ENCODE measurements around the gene RGPD4.
"Not testable (repeated sequence)": the region's sequence is repeated elsewhere in the genome, so short reads cannot be mapped to it uniquely, and the experiment has no call there.

Gene RGPD4

GRCh38 chr2:107826749-107827148, at the start of gene RGPD4:
Gene RGPD4, plus strand, starts transcription at chr2:107826892. Its CDS starts 122 bp downstream, at chr2:107827014.
- not testable (repeated sequence) for DNase-seq (ENCODE audit: low spot score)

DNA sequence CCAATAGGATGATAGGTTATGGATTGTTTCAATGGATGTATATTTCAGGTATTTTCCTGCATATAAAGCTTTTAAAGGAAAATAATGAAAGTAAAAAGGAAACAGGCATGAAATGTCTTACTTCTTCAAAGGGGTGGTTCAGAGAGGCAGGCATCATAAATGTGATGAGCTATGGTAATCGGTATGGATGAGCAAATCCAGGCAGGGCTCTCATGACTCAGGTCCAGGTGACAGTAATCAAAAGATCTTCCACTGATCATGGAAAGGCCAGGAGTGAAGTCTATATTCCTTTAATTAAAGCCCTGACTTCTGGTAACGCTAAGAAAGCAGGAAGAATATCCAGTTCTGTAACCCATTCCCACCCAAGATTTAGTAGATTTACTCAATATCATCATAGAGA, 48.7 kb upstream of the RGPD4 start:
- no peak for DNase-seq (ENCODE audit: low spot score)

DNA sequence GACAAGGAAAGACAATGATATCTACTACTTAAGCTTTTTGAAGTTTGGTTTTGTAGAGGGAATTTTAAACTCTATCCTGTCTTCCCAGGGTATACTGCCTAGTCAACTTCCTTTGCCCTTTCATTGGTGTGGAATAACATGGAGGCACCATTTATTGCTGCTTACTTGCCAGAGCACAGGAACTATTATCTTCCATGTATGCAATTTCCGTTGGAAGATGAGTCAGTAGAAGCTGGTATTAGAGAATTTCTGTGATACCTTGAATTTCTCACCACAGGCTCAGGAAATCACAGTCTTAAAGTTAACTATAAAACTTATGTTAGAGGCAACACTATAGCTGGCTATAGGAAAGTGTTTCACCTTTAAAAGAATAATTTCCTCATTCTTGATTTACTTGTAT, 40.9 kb upstream of the RGPD4 start:
- DNase-seq (ENCODE audit: low spot score) = no peak

GRCh38 chr2:107790837-107791236, 35.9 kb upstream of the RGPD4 start:
- no peak for DNase-seq (ENCODE audit: low spot score)

DNA sequence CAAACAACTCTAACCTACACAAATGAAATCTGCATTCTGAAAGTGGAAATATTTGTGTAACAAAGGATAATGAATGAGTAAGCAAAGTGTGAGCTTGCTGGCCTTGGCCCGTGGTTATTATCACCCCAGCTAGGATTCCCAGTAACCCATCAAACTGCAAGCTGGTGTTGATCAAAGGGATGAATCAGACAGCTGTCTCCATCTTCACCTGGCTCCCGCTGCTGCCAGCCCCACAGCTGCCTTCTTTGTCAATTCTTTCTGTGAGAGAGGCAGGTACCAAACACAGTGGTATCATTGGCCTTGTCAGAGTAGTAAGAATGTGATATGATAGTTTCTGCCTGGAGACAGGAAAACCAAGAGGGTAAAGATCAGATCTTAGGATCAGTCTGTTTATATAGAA, 25.2 kb upstream of the RGPD4 start:
- DNase-seq (ENCODE audit: low spot score) = no peak

GRCh38 chr2:107804608-107805498, 21.8 kb upstream of the RGPD4 start:
- no peak for DNase-seq (ENCODE audit: low spot score)

- DNase-seq (ENCODE audit: low spot score) = no peak
Measured at GRCh38 chr2:107806901-107807300, 19.8 kb upstream of the RGPD4 start.

DNA sequence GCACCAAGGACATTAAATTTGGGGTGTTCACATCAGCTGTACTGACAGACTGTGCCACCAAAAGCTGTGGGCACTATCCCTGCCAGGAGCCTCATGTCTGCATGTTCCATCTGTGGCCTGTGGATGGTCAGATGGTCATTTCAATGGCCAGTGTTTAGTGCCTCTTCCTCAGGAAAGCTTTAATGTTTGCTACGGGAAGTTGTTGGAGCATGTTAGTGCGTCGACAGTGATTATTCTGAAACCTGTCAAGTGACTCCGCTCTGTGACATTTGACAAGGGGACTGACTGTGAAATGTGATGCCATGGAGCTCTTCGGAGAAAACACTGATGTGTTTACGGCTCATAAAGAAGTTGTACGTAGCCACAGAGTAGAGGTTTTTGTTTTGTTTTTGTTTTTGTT, 18.7 kb upstream of the RGPD4 start:
- DNase-seq (ENCODE audit: low spot score) = no peak

DNA sequence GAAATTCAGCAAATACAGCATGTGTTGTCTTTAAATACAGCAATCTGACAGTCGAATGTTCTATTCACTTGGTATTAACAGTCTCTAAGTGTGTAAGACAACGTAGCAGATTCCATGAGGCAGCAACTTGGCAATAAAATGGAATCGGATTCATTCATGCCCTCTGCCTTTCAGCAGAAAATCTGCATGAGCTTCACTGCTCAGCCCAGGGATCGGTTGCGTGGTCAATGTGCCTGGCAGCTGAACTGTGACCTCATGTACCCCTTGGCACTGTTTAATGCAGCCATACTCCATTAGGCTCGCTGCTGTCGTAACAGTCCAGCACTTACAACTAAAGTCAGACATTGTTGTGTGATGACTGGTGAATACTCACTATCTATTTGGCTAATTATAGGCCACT, 17.7 kb upstream of the RGPD4 start:
- DNase-seq (ENCODE audit: low spot score) = no peak

DNA sequence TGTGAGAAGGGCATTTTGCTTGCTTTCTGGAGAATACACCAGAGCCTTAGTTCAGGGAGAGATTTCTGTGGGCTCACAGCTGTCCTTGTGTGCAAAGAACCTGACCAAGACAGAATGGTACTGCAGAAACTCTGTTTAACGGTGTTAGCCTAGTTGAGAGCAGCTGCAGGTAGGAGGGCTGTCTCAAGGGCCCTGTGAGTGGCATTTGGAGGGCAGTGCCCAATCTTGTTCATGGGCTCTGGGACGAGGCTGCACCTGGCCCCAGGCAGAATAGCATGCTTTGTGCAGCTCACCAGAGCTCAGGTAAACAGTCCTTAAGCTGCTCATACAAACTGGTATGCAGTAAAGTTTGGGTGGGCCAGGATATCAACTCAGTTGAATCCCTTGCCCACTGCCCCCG, 16.9 kb upstream of the RGPD4 start:
- DNase-seq (ENCODE audit: low spot score) = no peak

DNA sequence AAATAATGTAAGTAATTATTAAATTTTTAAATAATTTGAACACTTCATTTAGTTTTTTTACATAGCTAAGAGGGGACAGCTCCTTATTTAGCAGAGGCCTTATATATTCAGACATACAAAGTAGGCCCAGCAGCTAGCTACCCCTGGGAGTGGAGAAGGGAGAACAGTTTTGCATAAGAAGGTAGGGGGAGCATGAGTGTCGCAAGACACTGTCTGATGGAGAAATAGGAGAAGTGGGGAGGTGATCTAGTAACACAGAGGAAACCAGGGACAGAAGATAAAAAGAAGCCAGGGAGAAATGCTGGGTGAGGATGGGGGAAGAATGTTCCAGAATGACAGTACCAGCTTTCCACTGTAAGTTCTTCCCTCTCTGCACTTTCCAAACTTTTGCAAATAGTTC, 16.0 kb upstream of the RGPD4 start:
- no peak for DNase-seq (ENCODE audit: low spot score)

DNA sequence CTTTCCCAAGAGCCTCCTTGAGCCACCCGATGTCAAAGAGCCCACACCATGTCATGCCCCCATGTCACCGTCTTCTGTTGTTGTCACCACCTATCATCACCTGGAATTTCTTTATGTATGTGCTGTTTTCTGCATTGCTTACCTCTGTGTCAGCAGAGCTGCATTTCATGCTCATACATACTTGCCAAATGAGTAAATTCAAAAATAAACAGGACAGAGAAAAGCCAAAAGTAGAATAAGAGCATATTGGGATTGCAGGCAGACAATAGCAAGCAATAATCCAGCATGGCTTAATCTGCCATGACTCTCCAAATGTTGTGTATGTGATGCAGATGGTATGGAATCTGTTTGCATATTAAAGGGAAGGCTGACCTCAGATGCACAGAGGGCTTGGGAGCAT, 15.3 kb upstream of the RGPD4 start:
- DNase-seq (ENCODE audit: low spot score) = no peak

- DNase-seq (ENCODE audit: low spot score) = no peak
Measured at GRCh38 chr2:107812006-107812405, 14.7 kb upstream of the RGPD4 start.

GRCh38 chr2:107817378-107817777, 9.3 kb upstream of the RGPD4 start:
- no peak for DNase-seq (ENCODE audit: low spot score)

DNA sequence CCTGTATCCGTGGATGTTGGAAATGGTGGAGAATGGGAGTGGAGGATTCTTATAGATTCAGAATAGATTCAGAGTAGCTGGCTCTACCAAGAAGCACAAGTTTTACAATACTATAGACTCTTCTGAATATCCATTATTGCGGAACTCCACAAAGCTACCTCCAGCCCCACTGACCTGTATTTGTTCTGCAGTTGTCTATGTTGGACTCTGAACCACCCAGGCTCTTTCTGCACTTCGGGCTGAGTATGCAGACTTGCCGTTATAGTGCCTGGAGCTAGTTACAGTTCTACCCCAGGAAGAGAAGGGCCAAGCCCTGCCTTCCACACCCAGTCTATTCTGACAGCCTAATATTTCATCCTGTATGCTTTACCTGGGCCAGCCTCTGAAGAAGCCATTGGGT, 4.4 kb upstream of the RGPD4 start:
- DNase-seq (ENCODE audit: low spot score) = no peak

GRCh38 chr2:107824451-107825205, 2.1 kb upstream of the RGPD4 start:
- DNase-seq (ENCODE audit: low spot score) = no peak

GRCh38 chr2:107825206-107825563, 1.5 kb upstream of the RGPD4 start:
- DNase-seq (ENCODE audit: low spot score) = no peak

DNA sequence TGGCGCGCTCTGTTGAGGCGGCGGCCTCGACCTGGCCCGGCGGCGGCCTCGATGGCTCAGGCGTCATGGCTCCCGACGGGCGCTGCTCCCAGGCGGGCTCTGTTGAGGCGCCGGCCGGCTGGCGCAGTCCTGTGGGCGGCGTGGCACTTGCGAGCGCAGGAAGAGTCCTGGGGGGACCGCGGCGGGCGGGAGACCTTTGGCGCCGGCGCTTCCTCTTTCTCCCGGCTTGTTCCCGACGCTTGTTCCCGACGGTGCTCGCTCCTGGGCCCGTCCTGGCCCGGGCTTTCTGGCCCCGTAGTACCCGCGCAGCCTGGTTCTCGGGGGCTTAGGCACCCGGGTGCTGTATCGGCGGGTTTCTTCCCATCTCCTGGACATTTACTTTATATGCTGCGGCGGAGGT, 2.8 kb downstream of the RGPD4 start:
- DNase-seq (ENCODE audit: low spot score) = not testable (repeated sequence)

DNA sequence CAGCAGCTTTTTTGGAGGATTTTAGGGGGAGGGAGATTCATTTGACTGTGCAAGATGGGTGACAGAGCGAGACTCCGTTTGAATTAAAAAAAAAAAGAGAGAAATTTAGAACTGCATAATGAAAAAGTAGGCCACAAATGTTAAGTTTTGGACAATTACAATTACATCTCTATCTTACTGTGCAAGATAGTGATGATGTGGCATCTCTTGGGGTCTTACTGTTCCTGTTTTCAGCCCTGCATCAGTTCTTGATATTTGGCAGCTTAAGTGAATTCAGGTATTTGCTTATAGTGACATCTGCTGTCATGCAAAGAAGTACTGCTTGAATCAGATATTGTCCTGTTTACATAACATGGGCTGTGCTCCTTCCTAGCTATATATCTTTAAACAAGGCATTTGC, 6.5 kb downstream of the RGPD4 start:
- not testable (repeated sequence) for DNase-seq (ENCODE audit: low spot score)

- not testable (repeated sequence) for DNase-seq (ENCODE audit: low spot score)
Measured at GRCh38 chr2:107833618-107834017, 6.9 kb downstream of the RGPD4 start.

GRCh38 chr2:107916121-107916520, 89.4 kb downstream of the RGPD4 start:
- DNase-seq (ENCODE audit: low spot score) = not testable (repeated sequence)

GRCh38 chr2:107916696-107917370, 90.1 kb downstream of the RGPD4 start:
- DNase-seq (ENCODE audit: low spot score) = not testable (repeated sequence)

DNA sequence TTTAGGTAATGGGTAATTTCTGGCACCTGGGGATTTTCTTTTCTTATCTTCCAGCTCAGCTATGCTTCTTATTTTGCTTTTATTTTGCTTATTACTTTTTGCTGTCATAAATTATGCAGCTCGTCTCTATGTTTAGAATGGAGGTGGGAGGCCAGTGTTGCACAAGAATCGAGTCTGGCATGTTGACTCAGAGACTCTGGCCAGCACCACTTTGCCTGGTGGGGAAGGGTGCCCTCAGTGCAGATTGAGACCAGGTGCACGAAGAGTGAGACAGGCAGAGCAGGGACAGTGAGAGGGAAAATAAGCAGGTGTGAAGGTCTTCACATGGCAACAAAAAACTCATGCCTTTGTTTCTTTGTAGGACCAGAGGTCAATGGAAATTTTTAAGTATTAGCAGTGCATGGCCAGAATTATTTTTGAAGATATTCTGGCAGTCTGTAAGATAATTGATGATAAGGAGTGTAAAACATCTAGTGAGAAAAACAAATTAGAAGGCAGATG, 100.4 kb downstream of the RGPD4 start:
- no peak for DNase-seq (ENCODE audit: low spot score)
